GM23338 (cell line): ENCODE measurements around the gene AP2M1. TPM values are rescaled to one million over a fixed set of nuclear protein-coding genes. Genes with fewer than 3 reads are reported as not detected.

Experiments
- ATAC-seq: fragments of 200-7000 bp; cut with Tn5 transposase; 3 replicates; pipeline ENCODE4 v1.9.1; 2020
- DNase-seq: peaks from one replicate; pipeline ENCODE4 v3.0.0-alpha.2; 2015; ENCODE audit warnings: low spot score
- H2AFZ ChIP-seq: fragments of 200-600 bp; sonication (generic); 2 replicates; pipeline ENCODE4 v1.8.0; 2016; ENCODE audit warnings: antibody characterized with exemption, mild to moderate bottlenecking, moderate library complexity
- H3F3A ChIP-seq: fragments of 200-600 bp; sonication (generic); replicated peaks from 2 replicates; pipeline ENCODE4 v1.8.0; 2017; ENCODE audit warnings: antibody characterized with exemption, mixed run types, low read depth
- H3K27ac ChIP-seq: fragments of 200-600 bp; sonication (generic); 2 replicates; pipeline ENCODE4 v1.6.1; 2016; ENCODE audit warnings: low read depth
- H3K27me3 ChIP-seq: fragments of 200-600 bp; sonication (generic); 2 replicates; pipeline ENCODE4 v1.8.0; 2016; ENCODE audit warnings: mild to moderate bottlenecking, mixed run types, moderate library complexity; ENCODE audit not compliant: insufficient read depth
- H3K36me3 ChIP-seq: fragments of 200-600 bp; sonication (generic); 2 replicates; pipeline ENCODE4 v1.8.0; 2016; ENCODE audit warnings: mild to moderate bottlenecking; ENCODE audit not compliant: insufficient read depth
- H3K4me1 ChIP-seq: fragments of 200-600 bp; sonication (generic); 2 replicates; pipeline ENCODE4 v1.8.0; 2016; ENCODE audit warnings: mild to moderate bottlenecking, moderate library complexity; ENCODE audit not compliant: insufficient read depth
- H3K4me2 ChIP-seq: fragments of 200-600 bp; sonication (generic); 2 replicates; pipeline ENCODE4 v1.7.1; 2017; ENCODE audit warnings: mixed run types
- H3K4me3 ChIP-seq: fragments of 200-600 bp; sonication (generic); 2 replicates; pipeline ENCODE4 v1.6.1; 2016; ENCODE audit warnings: mixed run types
- H3K79me2 ChIP-seq: fragments of 200-600 bp; sonication (generic); replicated peaks from 2 replicates; pipeline ENCODE4 v1.8.0; 2017; ENCODE audit warnings: mild to moderate bottlenecking; ENCODE audit not compliant: insufficient read depth
- H3K9me2 ChIP-seq: fragments of 200-600 bp; sonication (generic); 2 replicates; pipeline ENCODE4 v1.8.0; 2017; ENCODE audit not compliant: insufficient read depth
- H4K20me1 ChIP-seq: fragments of 200-600 bp; sonication (generic); replicated peaks from 2 replicates; pipeline ENCODE4 v1.8.0; 2017; ENCODE audit warnings: mild to moderate bottlenecking; ENCODE audit not compliant: insufficient read depth
- H3K27ac Mint-ChIP-seq: 2 replicates; pipeline ENCODE4 v1.8.0; 2020; ENCODE audit warnings: inconsistent platforms, mild to moderate bottlenecking, moderate library complexity, mixed read lengths
- H3K27me3 Mint-ChIP-seq: 3 replicates; pipeline ENCODE4 v1.8.0; 2022; ENCODE audit warnings: low read depth, mild to moderate bottlenecking, moderate library complexity, mixed read lengths, inconsistent platforms; ENCODE audit not compliant: insufficient read depth, poor library complexity
- H3K36me3 Mint-ChIP-seq: 3 replicates; pipeline ENCODE4 v1.8.0; 2021; ENCODE audit warnings: low read depth, mild to moderate bottlenecking, inconsistent platforms, moderate library complexity, mixed read lengths
- H3K4me1 Mint-ChIP-seq: 3 replicates; pipeline ENCODE4 v1.8.0; 2020; ENCODE audit warnings: mild to moderate bottlenecking, inconsistent platforms, mixed read lengths
- H3K4me3 Mint-ChIP-seq: 3 replicates; pipeline ENCODE4 v1.8.0; 2021; ENCODE audit warnings: moderate library complexity, mild to moderate bottlenecking, inconsistent platforms, mixed read lengths
- H3K9me3 Mint-ChIP-seq: 3 replicates; pipeline ENCODE4 v1.8.0; 2020; ENCODE audit warnings: moderate library complexity, mild to moderate bottlenecking, inconsistent platforms, mixed read lengths
- CREB1 ChIP-seq: fragments of 250-450 bp; sonication (Bioruptor Pico); IDR thresholded peaks from 2 replicates; pipeline ENCODE4 v1.5.0; 2020; ENCODE audit warnings: low read depth, mild to moderate bottlenecking, moderate library complexity
- ETS1 ChIP-seq: IDR thresholded peaks from 2 replicates; pipeline ENCODE4 v1.6.1; 2016; ENCODE audit warnings: antibody characterized with exemption
- EZH2 ChIP-seq: fragments of 200-600 bp; sonication (generic); IDR thresholded peaks from one replicate; pipeline ENCODE4 v1.8.0; 2017; ENCODE audit warnings: antibody characterized with exemption, mild to moderate bottlenecking, low read depth; ENCODE audit not compliant: unreplicated experiment
- NANOG ChIP-seq: IDR thresholded peaks from 2 replicates; pipeline ENCODE4 v1.6.1; 2016; ENCODE audit warnings: antibody characterized with exemption, borderline replicate concordance
- STAT1 ChIP-seq: IDR thresholded peaks from one replicate; pipeline ENCODE4 v1.6.1; 2016; ENCODE audit warnings: antibody characterized with exemption; ENCODE audit not compliant: unreplicated experiment
- ZNF462 ChIP-seq: fragments of 250-450 bp; sonication (Bioruptor Pico); IDR thresholded peaks from 2 replicates; pipeline ENCODE4 v1.5.0; 2020; ENCODE audit warnings: mild to moderate bottlenecking, moderate library complexity
- polyA plus RNA-seq: library from polyadenylated mRNA; unstranded; fragments of >200 nt; fragmentation: Nextera tagmentation; extraction: Ambion mirVana; gene quantifications from 2 replicates; pipeline ENCODE4 v1.2.1, GENCODE V29; 2016
- total RNA-seq: library from RNA; depleted of rRNA; stranded (reverse); fragments of >200 nt; shearing (Covaris generic); gene quantifications from 2 replicates; pipeline ENCODE4 v1.2.3, GENCODE V29; 2014

Gene AP2M1
- total and polyA plus RNA-seq, 2 experiments from 2014 or later, result 215 to 305 TPM

- TF ChIP-seq ZNF462 (CRISPR knock-in tag), result no peak
These were observed 17.4 kb upstream of the AP2M1 start (continued) for GRCh38 chr3:184157206-184157605.

GRCh38 chr3:184158404-184158803 is 16.3 kb upstream of the AP2M1 start:
- H3K9me2 ChIP-seq, result no peaks in the 10 kb centered on the region
- no peaks in the 10 kb centered on the region for H3K27me3 ChIP-seq
- peak overlapping the region; percentile 36; the same call in 1 of the 3 replicates for H3K4me3 Mint-ChIP-seq
- no peak overlapping the region for H3K4me3 ChIP-seq
- H2AFZ ChIP-seq, result no peak overlapping the region
- peaks cover 11% of the 10 kb centered on the region for H3K36me3 Mint-ChIP-seq
- ATAC-seq, result no peak
- H4K20me1 ChIP-seq, result peaks cover 13% of the 10 kb centered on the region; the same call in 1 of the 2 replicates
- no peaks in the 10 kb centered on the region; the same call in 1 of the 2 replicates for H3K36me3 ChIP-seq
- H3F3A ChIP-seq, result peaks cover 18% of the 10 kb centered on the region
- no peak overlapping the region for H3K27ac ChIP-seq
- H3K9me3 Mint-ChIP-seq, result no peaks in the 10 kb centered on the region
- peaks cover 12% of the 10 kb centered on the region for H3K27me3 Mint-ChIP-seq
- no peak overlapping the region for H3K4me2 ChIP-seq
- peak overlapping the region; percentile 70; the same call in 1 of the 2 replicates for H3K27ac Mint-ChIP-seq
- peaks cover 16% of the 10 kb centered on the region; the same call in 2 of the 3 replicates for H3K4me1 Mint-ChIP-seq
- peaks cover 20% of the 10 kb centered on the region for H3K4me1 ChIP-seq
- peaks cover 71% of the 10 kb centered on the region for H3K79me2 ChIP-seq
- DNase-seq, result no peak
- no peak for TF ChIP-seq NANOG
- no peak for TF ChIP-seq EZH2
- TF ChIP-seq ETS1, result no peak
- TF ChIP-seq STAT1, result no peak
- TF ChIP-seq CREB1 (CRISPR knock-in tag), result no peak
- TF ChIP-seq ZNF462 (CRISPR knock-in tag), result no peak
